ENCODE data around the gene PSTPIP2. TPM values are rescaled to one million over a fixed set of nuclear protein-coding genes. Genes with fewer than 3 reads are reported as not detected.
A peak's percentile ranks its signal among the peaks of the same experiment; 100 is the strongest.

Gene PSTPIP2
- total RNA-seq, 2 donors from 2014 or later, result 5.7 to 8.9 TPM

DNA sequence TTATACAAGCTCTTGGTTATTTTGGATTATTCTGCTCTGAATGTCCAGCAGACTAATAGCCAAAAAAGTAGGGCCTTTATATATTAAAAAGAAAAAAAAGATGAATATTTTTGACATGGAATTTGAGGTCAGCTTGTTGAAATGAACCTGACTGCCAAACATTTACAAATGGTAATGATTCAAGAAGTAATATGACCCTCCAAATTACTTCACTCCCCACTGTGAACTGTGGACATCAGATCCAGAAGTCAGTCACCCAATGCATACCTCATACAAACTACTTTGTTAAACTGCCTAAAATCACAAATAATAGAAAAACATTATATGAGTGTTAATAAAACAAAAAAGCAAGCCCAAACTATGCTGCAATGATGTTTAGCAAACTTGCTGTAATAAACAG lies 115.0 kb downstream of the PSTPIP2 start:
- no peak for DNase-seq (ENCODE audit: low spot score)
- intact Hi-C loops (cut with DNase I), result no loop called here

DNA sequence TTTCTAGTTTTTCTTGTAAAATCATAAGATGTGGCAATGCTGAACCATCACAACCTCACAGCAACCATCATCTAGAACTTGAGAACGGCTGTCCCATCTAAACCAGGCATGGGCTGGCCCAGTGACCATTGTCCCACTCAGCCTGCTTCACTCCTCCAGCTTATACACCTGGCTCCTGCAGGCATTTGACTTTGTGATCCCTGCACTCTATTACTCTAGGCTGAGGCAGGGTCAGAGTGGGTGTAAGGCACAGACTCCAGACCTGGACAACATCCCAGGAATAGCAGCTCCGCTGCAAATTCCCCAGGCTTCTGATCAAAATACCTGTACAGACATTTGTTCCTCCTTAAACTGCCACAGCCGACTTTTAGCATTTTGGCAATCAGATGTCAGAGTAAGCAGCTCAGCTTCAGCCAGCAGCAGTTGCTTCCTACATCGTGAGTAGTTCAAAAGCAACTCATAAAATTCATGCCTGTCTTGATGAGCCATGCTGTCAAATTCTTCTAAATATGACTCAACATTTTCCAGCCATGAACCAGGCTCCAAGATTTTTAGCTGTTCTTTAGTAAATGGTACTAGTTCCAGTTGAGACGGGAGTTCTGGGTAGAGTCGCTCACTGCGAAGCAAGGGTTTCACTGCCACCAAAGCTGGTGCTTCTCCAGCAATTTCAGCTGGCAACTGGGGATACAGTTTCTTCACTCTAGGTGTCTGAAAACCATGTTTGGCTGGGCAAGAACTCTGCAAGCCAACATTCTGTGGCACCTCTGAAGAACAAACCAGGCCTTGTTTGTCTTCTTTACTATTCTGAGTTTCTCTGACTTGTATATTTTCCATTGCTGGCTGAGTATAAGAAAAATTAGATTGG lies 117.8 kb downstream of the PSTPIP2 start:
- no peak for DNase-seq (ENCODE audit: low spot score)
- intact Hi-C loops (cut with DNase I), result no loop called here

DNA sequence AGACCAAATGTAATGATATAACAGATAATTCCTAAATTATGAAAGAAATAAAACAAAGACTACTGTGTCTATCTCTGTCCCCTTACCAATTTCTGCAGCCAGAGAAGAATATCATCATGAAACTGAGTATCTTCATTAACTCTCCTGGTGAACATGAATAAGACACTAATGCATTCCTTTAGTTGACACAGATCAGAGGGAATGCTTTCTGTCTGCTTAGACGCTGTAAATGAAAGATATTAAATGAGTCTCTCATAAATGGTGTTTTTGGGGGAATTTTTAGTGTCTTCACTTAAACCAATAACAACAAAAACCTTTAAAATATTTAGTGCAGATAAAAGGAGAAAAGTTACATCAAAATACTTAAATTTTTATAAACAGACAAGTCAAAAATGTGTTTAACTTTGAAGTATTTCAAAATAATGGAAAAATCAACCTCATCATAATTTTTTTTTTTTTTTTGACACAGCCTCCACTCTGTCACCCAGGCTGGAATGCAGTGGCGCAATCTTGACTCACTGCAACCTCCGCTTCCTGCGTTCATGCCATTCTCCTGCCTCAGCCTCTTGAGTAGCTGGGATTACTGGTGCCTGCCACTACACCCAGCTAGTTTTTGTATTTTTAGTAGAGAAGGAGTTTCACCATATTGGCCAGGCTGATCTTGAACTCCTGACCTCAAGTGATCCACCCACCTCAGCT lies 120.9 kb downstream of the PSTPIP2 start:
- intact Hi-C loops (cut with DNase I), result no loop called here
- peak; percentile 85 for DNase-seq (ENCODE audit: low spot score)

- DNase-seq (ENCODE audit: low spot score), result no peak
- intact Hi-C loops (cut with DNase I), result no loop called here
These were observed 126.4 kb downstream of the PSTPIP2 start for GRCh38 chr18:45945669-45946068.

DNA sequence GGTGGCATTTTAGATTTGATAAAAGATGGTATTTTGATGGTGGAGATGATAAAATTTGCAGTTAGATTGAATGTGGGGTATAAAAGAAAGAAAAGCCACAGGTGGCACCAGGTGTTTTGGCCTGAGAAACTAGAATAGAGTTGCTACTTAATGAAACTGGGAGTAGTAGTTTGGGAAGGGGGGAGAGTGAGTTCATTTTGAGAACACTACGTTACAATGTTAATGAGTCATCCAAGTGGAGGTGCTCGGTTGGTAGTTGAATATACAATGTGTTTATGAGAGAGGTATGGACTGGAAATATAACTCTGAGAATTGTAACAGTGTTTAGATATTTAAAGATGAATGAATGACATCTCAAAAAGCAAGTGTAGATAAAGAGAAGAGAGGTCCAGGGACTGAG lies 131.3 kb downstream of the PSTPIP2 start:
- intact Hi-C loops (cut with DNase I), result no loop called here
- no peak for DNase-seq (ENCODE audit: low spot score)

- DNase-seq (ENCODE audit: low spot score), result no peak
- intact Hi-C loops (cut with DNase I), result no loop called here
These were observed 132.8 kb downstream of the PSTPIP2 start for GRCh38 chr18:45939236-45939635.

DNA sequence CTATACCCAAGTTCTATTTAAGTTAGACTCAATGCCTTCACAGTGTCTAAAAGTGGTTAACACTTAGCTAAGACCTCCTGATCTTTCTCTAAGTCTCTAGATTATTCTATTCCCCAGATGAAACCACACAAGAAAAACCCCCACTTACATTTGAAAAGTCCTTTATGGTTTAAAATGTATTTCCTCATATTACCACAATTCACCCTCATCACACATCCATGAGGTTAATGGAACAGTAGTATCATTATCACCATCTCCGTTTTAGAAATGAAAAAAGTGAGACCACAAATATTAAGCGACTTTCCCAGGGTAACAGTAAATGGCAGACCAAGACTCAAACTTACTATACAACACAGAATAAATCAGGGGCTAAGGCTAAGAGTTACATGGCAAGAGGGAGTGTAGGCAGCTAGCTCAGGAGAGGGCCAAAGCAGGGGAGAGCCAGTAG lies 133.5 kb downstream of the PSTPIP2 start:
- DNase-seq (ENCODE audit: low spot score), result no peak
- intact Hi-C loops (cut with DNase I), result no loop called here

DNA sequence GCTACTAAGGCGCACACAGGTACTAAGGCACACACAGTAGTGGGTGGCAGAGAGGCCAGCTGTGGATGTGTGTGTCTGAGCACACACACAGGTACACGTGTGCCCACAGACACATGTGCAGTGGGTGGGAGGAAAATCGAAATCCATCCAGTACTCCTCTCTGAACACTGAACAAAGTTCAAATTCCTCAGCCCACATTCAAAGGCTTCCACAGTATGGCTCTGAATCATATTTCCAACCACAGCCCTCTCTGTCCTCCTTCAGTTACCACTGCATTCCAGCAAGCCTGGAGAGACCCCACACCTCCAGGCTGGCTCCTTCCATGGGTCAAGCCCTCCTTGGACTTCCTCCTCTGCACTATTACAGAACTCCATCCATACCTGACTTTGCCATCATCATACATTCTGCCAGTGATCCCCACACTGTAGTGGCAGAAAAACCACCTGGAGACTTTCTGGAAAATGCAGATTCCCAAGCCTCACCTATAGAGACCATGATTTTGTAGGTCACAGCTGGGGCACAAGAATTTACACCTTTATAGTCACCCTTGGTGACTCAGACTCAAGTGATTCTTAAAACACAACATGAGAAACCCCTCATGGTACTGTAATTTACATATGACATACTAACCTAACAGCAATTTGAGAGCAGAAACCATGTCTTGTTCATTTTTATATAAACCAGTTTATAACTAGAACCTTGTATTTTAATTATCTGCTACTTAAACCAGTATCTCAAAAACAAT lies 136.3 kb downstream of the PSTPIP2 start:
- intact Hi-C loops (cut with DNase I), result no loop called here
- no peak for DNase-seq (ENCODE audit: low spot score)

Other genes with a start within 250 kb of the PSTPIP2 start
- gene SIGLEC15, start 246.6 kb downstream of the PSTPIP2 start, total RNA-seq, result under 1 TPM; 0.46 to 0.90 TPM
- 10 to 100 TPM; 20.1 to 20.2 TPM for gene EPG5, start 104.9 kb downstream of the PSTPIP2 start, total RNA-seq
- gene ATP5F1A, start 26.0 kb upstream of the PSTPIP2 start, total RNA-seq, result 100 to 1,000 TPM; 236 to 263 TPM
- 10 to 100 TPM; 19.7 to 23.6 TPM for gene HAUS1, start 32.1 kb upstream of the PSTPIP2 start, total RNA-seq